ENCODE data around the gene MRPS27.

MRPS27 gene

GRCh38 chr5:72228960-72229359 is 91.1 kb downstream of the MRPS27 start:
- no peak for DNase-seq

- DNase-seq: no peak
Measured at GRCh38 chr5:72226950-72227349, 93.1 kb downstream of the MRPS27 start.

DNA sequence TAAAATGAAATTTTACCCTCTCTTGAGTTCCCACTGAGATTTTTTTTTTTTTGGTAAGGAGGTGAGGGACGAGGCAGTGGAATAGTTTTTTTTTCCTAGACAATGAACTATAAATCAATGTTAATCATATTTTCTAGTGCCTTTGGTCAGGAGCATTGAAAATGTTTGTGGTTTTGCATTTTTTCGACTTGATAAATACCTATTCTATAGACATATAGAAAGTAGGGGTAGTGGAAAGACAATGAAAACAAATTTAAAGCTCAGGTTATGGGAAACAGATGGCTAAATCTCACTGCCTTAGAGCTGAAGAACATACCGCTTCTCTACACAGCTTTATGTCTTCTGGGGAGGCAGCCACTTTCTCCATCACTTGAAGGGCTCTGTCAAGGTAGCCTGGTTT is 94.3 kb downstream of the MRPS27 start:
- no peak for DNase-seq

- no peak for DNase-seq
Measured at GRCh38 chr5:72224946-72225463, 95.0 kb downstream of the MRPS27 start.

- no peak for DNase-seq
Measured at GRCh38 chr5:72223371-72223770, 96.7 kb downstream of the MRPS27 start.

DNA sequence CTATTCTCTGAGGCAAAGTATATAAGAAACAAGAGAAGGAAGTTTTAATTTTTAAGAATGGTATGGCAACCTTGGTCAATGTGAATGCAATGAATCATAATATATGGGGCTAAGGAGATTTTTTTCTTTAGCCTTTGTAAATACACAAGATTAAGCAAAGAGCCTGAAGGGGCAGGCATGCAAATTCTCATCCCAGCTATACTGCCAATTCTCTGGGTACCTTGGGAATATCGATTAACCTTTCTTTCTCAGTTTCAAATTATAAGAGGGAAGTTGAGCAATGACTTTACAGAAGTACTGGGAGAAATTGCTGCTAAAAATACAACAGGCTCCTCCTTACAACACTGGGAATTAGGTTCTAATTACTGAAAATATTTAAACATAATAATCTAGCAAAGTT is 97.5 kb downstream of the MRPS27 start:
- no peak for DNase-seq

DNA sequence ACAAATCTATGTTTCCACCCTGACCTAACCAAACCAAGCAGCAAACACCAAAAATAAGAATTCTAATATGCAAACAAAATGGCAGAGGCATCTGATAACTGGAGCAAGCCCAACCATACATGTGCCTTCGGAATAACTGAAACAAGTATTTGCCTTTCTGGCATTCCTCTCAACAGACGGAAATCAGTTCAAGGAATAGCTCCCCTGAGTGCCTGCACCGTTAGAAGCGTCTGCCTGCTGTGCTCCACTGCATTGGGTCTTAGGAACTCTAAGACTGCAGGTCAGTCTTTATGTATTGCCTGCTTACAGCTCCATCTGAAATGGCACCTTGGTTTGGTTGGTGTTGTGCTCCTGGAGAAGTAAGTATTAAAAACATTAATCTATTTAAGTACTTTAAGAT is 98.5 kb downstream of the MRPS27 start:
- no peak for DNase-seq

DNA sequence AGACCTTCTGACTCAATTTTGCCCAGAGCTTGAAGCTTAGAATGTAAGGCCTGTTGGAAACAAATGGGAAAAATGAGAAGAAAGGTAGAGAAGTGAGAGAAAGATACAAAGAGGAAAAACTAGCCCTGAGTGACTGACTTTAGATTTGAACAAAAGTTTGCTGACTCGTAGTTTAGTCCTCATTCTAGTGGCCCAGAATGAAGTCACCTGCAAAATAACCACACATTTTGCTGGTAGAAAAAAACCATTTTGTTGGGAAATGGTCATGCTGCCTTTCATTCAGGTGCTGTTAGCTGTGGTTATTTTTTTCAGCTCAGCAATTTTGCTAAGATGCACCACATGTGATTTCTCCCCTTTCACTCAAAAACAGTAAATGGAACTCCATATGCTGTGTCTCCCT is 98.9 kb downstream of the MRPS27 start:
- no peak for DNase-seq

DNA sequence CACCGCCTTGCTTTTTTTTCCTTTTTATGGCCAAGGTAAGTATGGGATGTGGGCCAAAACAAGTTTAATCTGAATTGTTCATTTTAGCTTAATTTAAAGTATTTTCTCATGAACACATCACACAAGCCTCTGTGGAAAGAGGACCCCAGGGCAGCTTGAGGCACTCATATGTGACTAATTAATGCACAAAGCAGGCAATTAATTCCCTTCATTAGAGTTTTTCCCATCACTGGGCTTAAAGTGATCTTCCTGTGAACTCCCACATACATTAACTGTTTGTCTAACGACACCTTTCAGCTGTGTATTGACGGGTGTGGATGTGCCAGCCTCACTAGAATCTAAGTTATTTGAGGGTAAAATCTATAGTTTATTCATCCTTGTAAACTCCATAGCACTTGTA is 103.3 kb downstream of the MRPS27 start:
- DNase-seq: no peak

- no peak for DNase-seq
Measured at GRCh38 chr5:72214168-72214567, 105.9 kb downstream of the MRPS27 start.

DNA sequence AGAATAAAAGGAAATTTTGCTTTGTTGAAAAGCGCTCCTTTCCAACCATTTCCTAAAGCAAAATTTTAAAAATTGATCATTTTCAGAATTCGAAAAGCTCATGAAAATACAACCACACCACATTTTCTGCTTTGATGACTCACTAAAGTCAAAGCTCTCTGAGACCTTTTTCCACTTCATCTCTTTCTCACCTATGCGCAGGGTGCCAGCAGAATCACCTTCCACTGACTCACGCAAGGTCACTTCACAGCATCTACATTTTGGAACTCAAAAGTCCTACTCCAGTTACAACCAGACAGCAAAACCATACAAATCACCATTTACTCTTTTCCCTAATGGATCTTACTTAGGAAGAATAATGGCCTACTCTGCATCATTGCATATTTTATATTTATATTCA is 106.6 kb downstream of the MRPS27 start:
- DNase-seq: no peak

- DNase-seq: no peak
Measured at GRCh38 chr5:72212171-72212570, 107.9 kb downstream of the MRPS27 start.

DNA sequence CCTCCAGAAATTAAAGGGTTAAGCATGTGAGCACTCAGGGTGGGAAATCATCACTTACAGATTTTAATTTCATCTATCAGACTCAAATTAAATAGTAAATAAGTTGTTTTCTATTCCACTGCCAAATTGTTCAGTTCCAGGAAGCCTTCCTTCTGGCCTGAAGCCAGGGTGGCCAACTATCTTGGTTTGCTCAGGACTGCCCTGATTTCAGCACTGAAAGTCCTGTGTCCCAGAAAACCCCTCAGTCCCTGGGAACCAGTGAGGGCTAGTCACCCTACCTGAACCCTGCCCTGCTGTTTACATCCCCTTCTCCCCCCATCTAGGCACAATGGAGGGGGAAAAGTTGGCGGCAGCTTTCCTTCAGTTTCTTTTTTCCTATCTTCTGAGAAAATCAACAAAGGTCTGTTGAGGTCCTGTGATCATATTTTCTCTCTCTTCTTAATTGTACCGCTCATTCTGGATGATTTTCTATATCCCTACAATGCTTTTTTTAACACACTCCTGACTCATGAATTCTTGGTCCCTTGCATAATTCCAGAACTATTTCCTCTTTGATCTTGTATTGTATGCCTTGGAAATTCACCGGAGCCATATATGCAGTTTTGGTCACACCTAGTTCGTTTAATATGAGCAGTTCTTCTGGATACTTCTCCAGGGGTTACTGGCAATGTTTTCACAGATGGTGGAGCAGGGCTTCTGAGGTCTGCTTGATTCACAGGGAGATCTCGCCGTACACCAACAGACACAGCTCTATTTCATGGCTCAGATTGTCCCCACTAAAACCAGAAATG is 109.0 kb downstream of the MRPS27 start:
- DNase-seq: no peak

GRCh38 chr5:72209147-72210115 is 110.6 kb downstream of the MRPS27 start:
- DNase-seq: no peak

DNA sequence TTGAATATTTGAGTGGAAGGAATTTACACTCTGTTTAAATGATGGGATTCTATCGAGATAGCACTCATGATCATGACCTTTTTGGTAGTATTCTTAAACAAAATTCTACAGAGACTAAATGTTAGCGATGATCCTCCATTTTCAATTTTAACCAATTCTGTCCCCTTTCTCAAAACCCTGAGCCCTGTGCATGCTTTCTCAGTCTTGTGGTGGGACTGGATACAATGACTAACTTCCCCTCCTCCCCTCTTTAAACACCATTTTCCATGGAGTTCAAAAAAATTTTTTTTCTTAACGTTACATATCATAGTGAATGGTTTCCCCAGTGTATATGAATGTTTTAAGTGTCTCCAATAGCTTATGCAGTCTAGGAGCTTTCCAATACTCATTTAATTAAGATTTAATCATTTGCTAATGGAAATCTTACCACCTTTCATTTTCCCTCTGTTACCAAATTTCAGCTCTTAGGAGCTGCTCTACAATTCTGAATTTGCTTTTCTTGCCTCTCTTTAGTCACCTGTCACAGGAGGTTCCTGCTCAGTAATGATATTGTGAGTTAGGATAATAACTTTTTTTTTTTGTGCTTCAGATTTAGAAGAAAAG is 111.6 kb downstream of the MRPS27 start:
- no peak for DNase-seq

DNA sequence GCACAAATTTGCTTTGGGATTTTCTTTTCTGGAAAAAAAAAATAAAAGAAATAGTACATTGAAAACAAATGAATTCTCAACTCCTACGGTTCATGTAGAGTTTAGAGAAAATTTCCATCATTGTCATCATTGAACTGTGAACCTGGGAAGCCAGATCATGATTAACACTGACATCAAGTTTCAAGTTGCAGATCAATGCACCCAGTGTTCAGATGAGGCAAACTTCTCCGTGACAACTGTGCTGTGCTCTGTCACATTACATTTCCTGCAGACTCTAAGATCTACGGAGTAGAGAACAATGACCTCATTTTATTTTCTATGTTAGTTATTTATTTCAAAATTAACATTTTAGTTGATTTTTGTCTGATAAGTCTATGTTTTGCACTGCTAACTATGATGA is 113.0 kb downstream of the MRPS27 start:
- no peak for DNase-seq

GRCh38 chr5:72206160-72206559 is 113.9 kb downstream of the MRPS27 start:
- no peak for DNase-seq

DNA sequence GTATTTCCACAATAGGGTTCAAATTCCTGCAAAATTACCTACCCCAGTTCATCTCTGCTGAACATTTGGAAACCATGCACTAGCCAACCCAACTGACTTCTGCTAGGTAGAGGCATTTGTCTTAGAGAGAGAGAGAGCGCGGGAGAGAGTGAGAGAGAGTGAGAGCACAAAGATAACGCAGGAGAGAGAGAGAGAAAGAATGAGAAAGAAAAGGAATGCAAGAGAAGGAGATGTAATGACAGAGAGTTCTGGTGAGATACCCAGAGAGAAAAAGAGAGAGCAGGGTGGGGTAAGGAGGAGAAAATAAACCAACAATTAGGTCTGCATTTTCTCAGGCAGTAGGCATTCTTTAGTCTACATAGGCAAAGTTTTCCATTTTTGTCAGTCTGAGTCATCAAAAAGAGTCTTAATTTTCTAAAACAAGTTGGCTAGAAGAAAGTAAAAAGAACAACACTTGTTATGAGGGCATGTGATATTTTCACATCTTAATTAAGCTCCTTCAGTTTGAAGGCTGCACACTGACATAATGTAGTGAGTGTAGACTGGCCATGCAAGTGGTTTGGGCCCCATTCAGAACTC is 114.5 kb downstream of the MRPS27 start:
- no peak for DNase-seq

- no peak for DNase-seq
Measured at GRCh38 chr5:72204946-72205345, 115.1 kb downstream of the MRPS27 start.

- no peak for DNase-seq
Measured at GRCh38 chr5:72203251-72203845, 116.7 kb downstream of the MRPS27 start.

GRCh38 chr5:72202331-72202825 is 117.7 kb downstream of the MRPS27 start:
- DNase-seq: no peak

DNA sequence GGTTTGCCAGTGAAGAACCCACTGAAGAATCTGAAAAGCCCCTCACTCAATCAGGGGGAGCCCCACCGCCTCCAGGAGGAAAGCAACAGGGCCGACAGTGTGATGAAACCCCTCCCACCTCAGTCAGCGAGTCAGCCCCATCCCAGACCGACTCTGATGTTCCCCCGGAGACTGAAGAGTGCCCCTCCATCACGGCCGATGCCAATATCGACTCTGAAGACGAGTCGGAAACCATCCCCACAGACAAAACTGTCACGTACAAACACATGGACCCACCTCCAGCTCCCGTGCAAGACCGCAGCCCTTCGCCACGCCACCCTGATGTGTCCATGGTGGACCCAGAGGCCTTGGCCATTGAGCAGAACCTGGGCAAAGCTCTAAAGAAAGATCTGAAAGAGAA is 120.4 kb downstream of the MRPS27 start:
- no peak for DNase-seq

Measured in activated T-cell treated with anti-CD3 and anti-CD28 coated beads for 4 hours (primary cell).